ENCODE data around the gene TMEM37. TPM values are rescaled to one million over a fixed set of nuclear protein-coding genes. Genes with fewer than 3 reads are reported as not detected.

Gene TMEM37
- total RNA-seq, 2 donors from 2014 or later = 19.1 to 22.1 TPM

- ATAC-seq = peak; percentile 73
- Histone ChIP-seq H3K9me3 (no peaks in the 10 kb centered on the region), H3K4me3 (no peak overlapping the region)
Measured at GRCh38 chr2:119387381-119388129, 44.1 kb upstream of the TMEM37 start.

GRCh38 chr2:119389615-119390306 lies 41.9 kb upstream of the TMEM37 start:
- WGBS, 2 donors = 16 to 21% methylated on average over 5 of the region's 5 CpGs
- Histone ChIP-seq H3K4me1 (peaks cover 30% of the 10 kb centered on the region), H3K9me3 (no peaks in the 10 kb centered on the region), H3K36me3 (replicated peaks in 1 of 2; ENCODE audit: insufficient read depth in 1 of 2, low read depth in 2 of 2) (no peaks in the 10 kb centered on the region), H3K4me3 (no peak overlapping the region), H3K27me3 (no peaks in the 10 kb centered on the region), H3K27ac (peak overlapping the region in 3 of 4 donors; percentile 27 to 45 (median 44))
- DNase-seq (peak; percentile 86 to 95 (median 88)), ATAC-seq (peak; percentile 71)
- no peak for TF ChIP-seq POLR2A (IDR thresholded peaks at IDR 0.05)
- TF ChIP-seq CTCF (IDR thresholded peaks at IDR 0.05) = no peak
- intact Hi-C loops (cut with DNase I) = no loop called here

More at GRCh38 chr2:119387381-119388129, 44.1 kb upstream of the TMEM37 start:
- 30 to 36% methylated on average over 9 of the region's 9 CpGs for WGBS, 2 donors
- H3K4me1 ChIP-seq = peaks cover 49% of the 10 kb centered on the region
- H3K36me3 ChIP-seq (replicated peaks in 1 of 2; ENCODE audit: insufficient read depth in 1 of 2, low read depth in 2 of 2) = no peaks in the 10 kb centered on the region
- TF ChIP-seq CTCF (IDR thresholded peaks at IDR 0.05) = peak in 3 of 7 experiments; percentile 5 to 13 (median 12)
- TF ChIP-seq POLR2A (IDR thresholded peaks at IDR 0.05) = no peak
- no peaks in the 10 kb centered on the region for H3K27me3 ChIP-seq
- intact Hi-C loops (cut with DNase I) = no loop called here
- H3K27ac ChIP-seq = peak overlapping the region in 3 of 4 donors; percentile 46 to 78 (median 65)
- peak; percentile 71 to 85 (median 82) for DNase-seq

GRCh38 chr2:119393971-119394748 lies 37.5 kb upstream of the TMEM37 start:
- DNase-seq (no peak), ATAC-seq (no peak)
- Histone ChIP-seq H3K9me3 (no peaks in the 10 kb centered on the region), H3K27me3 (no peaks in the 10 kb centered on the region), H3K4me3 (no peak overlapping the region), H3K36me3 (replicated peaks in 1 of 2; ENCODE audit: insufficient read depth in 1 of 2, low read depth in 2 of 2) (no peaks in the 10 kb centered on the region), H3K4me1 (peaks cover 11% of the 10 kb centered on the region), H3K27ac (no peak overlapping the region)
- 83 to 84% methylated on average over 3 of the region's 3 CpGs for WGBS, 2 donors
- TF ChIP-seq CTCF (IDR thresholded peaks at IDR 0.05) = no peak
- TF ChIP-seq POLR2A (IDR thresholded peaks at IDR 0.05) = no peak
- intact Hi-C loops (cut with DNase I) = no loop called here

- TF ChIP-seq POLR2A (IDR thresholded peaks at IDR 0.05) (no peak), CTCF (IDR thresholded peaks at IDR 0.05) (no peak)
- 87 to 91% methylated on average over 5 to 6 of the region's 6 CpGs for WGBS, 2 donors
- intact Hi-C loops (cut with DNase I) = no loop called here
Measured at GRCh38 chr2:119397196-119397595, 34.5 kb upstream of the TMEM37 start.

More at GRCh38 chr2:119397196-119397595, 34.5 kb upstream of the TMEM37 start:
- no peaks in the 10 kb centered on the region for H3K36me3 ChIP-seq (replicated peaks in 1 of 2; ENCODE audit: insufficient read depth in 1 of 2, low read depth in 2 of 2)
- H3K4me1 ChIP-seq = peaks cover under 1% of the 10 kb centered on the region
- H3K4me3 ChIP-seq = no peak overlapping the region
- DNase-seq (no peak), ATAC-seq (no peak)
- H3K27me3 ChIP-seq = no peaks in the 10 kb centered on the region
- no peaks in the 10 kb centered on the region for H3K9me3 ChIP-seq
- H3K27ac ChIP-seq = no peak overlapping the region
